GM19455 (cell line): Measurements from ENCODE around the gene ZDHHC8.

ENCODE experiments used
- ATAC-seq: cut with Tn5 transposase; IDR thresholded peaks from one replicate; pipeline ENCODE4 v1.9.1; 2021; ENCODE audit not compliant: unreplicated experiment

ZDHHC8 gene

DNA sequence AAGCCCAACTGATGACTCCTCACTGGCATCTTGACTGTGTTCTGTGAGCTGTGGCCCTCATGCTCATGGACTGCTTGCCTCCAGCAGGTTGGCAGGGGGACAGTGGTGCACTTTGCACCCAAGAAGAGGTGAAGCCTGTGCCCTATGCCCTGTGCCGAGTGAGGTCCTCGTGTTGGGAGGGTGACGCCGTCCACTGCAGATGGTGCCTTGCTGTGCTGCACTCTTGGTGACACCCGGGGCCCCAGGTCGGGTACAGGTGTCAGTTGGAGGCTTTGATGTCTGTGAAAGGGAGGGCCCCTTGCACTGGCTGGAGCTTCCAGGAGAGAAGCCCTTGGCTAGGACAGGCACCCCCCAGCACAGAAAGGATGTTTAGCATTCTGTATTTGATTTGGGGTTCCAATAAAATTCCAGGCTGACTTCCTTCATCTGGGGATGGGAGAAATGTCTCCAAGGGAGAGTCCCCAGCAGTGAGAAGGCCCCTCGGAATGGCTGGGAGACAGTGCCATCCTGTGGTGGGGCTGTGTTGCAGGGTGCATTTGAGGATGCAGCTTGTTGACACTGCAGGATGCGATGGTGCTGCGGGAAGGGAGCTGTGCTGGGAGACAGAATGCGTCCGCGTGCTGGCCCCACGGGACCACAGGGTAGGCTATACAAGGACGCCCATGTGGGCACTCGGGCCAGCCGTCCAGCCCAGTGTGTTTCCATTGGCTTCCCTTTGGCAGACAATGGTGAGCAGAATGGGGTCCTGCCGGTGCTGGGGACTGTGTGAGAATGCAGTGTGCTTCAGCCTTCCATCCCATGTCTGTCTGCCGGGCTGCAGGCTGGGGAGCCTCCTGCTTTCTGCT is 2.5 kb upstream of the ZDHHC8 start:
- no peak for ATAC-seq

DNA sequence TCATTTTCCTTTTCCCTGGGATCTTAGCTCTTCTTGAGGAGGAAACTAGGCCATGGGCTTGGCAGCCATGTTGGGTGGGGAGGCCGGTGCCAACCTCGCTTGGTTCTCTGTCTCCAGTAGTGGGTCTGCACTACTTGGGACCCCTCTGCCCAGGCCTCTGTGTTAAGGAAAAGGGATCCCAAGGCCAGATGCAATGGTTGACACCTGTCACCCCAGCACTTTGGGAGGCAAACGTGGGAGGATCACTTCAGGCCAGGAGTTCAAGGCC is 1.9 kb upstream of the ZDHHC8 start:
- no peak for ATAC-seq

DNA sequence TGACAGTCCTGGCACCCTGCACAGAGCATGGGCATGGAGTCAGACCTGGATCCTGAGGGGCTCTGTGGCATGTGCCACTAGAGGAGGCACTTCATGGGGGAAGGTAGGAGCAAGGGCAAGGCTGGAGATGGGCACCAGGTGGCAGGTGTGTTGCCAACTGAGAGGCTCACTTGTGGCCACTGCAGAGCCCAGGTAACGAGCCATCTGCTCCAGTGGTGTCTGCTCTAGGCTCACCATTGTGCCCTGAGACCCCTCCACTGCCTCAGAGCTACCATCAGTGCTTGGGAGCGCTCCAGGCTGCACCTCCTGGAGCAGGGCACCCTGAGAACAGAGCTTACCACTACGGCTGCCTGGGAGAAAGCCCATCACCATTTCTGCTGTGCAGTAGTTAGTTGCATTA is 1.3 kb upstream of the ZDHHC8 start:
- no peak for ATAC-seq

DNA sequence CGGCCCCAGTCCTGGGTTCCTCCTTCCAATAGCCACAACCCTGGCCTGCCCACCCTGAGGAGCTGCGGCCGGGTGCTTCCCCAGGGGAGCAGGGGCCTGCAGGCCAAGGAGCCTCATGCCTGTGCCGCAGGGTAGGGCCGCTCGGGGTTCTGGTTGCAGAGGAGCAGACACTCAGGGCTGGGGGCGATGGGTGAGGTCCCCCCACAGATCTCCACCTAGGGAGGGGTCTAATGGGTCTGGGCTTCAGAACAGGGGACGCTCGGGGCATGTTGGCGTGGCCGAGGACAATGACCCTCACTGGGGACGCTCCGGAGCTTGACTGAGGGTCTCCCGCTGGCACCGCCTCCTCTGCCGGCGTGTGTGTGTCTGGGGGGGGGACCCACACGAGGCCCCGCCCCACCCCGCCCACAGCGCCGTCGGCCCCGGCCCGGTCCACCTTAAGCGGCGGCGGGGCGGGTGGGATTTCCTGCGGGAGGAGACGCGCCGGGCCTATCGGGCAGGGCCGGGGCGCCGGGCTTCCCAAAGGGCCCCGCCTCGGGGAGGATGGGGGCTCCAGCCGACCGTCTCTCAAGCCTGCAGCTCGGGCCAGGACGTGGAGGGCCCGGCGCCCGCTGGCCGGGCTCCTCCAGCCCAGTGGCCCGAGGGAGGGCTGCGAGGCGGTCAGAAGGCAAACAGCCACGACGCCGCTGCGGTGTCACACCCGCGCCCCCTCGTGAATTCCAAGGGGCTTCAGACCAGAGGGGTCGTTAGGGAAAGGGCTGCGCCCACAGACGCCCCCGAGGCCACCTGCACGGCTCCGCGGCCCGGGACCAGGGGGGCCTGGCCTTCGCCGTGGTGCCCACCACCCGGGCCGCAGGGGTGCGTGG is 640 bp upstream of the ZDHHC8 start:
- no peak for ATAC-seq

DNA sequence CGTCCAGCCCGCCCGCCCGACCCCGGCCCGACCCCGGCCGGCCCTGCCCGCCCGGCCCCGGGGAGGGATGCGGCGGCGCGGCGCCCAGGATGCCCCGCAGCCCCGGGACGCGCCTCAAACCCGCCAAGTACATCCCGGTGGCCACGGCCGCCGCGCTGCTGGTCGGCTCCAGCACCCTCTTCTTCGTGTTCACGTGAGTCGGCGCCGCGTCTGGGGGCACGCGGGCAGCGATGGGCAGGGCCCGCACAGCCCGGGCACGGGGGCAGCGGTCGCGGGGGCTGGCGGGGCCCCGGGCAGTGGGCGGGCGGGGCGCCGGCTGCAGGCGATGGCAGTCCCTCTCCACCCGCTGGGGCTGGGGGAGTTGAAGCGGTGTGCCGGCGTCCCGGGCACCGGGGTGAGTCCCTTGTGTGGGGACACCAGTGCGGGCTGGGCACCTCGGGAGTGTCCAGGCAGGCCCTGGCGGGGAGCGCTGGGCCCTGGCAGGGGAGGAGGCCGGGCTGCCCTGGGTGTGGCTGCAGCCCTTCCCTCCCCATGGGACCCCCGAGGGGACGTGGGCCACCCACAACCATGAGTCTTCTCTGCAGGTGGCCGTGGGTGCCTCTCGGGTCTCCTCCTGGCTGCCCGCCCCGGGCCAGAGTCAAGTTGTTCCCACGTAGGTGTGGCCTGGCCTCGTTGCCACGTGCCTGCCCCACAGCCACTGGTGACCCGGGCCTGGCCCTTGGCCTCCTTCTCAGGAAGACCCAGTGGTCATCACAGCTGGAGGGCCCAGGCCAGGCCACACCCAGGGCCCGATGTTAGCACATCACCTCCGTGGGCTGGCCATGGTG is 468 bp downstream of the ZDHHC8 start:
- ATAC-seq, result no peak

DNA sequence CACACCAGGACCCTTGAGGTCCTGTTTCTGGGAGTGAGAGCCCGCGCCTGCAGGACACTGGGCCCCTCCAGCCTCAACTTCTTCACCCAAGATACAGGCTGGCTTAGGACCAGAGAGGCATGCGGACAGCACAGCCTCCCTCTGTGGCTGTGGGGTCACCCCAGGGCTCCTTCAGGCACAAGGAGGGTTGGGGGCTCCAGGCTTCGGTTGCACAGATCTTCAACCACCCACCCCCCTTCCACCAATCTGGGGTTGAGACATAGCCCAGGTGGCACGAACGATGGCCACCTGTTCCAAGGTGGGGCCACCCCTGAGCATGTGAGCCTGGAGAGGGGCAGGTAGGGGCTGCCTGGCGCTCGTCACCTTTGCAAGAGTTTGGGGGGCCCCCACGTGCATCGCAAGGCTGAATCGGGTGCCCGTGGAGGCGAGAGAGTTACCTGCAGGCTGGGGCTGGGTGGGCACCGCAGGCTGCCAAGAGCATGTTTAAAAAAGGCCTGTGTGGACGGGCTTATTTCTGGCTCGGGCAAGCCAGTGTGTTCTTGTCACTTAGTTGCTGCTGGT is 1.2 kb downstream of the ZDHHC8 start:
- no peak for ATAC-seq

DNA sequence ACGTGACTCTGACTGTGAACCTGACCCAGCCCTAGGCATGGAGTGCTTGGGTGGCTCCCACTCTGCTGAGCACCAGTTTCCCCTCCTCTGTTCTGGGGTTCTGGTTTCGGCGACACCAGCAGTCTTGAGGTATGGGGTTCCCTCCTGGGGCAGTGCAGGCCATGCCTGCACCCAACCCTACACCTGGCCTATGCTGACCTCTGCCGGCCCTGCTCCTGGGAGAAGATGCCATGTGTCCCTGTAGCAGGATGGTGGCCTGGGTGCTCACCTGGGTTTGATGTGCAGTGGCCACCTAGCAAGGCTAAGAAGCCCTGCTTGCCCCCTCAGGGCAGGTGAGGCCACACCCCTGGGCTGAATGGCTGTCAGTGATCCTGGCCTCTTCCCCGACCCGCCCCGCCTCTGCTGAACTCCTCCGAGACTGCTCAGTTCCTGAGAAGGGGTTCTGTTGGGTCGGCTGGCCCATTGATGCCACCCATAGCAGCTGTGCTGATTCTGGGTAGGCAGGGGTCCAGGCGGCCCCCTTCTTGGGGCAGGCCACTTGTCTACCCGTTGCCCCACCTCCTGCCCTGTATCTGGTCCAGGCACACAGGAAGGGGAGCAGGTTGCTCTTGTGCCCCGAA is 2.4 kb downstream of the ZDHHC8 start:
- ATAC-seq, result no peak

DNA sequence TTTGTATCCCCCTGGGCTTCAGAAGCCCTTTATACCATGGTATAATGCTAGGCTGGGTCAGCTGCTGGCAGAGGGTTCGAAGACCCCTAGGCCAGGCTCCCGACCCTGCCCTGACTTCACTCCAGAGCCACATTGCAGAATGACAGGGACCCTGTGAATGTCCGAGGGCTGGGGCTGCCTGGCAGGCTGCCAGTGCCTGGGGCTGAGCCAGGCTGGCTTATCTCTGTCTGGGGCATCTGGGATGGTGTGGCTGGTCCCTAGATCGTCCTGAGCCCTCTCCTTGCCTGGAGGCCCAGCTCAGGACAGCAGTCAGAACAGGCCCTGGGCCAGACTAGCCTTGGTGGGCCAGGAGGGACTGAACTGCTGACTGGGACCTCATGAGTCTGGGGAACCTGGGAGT is 3.7 kb downstream of the ZDHHC8 start:
- ATAC-seq, result no peak

DNA sequence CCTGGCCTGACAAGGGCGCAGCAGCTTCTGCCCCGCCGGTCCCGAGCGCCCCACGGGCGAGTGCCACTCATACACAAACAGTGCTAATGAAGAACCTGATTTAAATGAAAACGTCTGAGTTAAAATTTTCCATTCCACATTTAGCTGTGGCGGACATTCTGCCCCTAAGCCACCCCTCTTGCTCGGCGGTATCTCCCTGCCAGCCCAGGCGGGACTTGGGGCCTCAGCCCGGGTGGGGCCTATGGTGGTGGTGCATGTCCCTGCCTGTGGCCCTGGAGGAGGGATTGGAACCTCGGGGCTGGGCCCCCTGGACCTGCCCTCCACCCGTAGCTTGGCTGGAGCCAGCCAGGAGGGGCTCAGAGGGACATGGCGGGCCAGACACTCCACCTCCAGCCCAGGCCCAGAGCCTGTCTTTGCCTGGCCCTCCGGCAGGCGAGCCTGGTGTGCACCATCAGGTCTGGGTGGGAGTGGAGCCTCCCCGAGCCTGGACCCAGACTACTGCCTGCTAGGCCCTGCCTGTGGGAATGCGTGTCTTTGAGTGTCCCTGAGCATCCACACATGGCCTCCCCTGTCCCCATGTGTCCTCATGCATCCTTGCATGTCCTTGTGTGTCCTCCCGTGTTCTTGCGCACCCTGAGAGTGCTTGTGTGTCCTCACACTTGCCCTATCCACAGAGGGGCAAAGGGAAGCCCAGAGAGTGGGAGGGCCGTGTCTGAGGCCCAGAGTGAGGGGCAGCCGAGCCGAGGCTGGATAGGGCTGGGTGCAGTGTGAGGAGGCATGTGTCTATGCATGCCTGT is 4.4 kb downstream of the ZDHHC8 start:
- no peak for ATAC-seq

DNA sequence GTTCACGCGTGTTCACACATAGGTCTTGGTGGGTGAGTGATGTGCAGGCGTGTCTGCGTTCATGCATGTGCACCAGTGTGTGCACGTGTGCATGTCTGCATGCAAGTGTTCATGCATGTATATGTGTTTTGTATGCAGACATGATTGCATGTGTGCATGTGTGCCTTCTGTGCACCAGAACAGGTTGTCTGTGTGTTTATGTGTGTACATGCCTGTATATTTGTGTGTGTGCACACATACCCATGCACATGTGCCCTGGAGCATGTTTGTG is 4.9 kb downstream of the ZDHHC8 start:
- no peak for ATAC-seq

DNA sequence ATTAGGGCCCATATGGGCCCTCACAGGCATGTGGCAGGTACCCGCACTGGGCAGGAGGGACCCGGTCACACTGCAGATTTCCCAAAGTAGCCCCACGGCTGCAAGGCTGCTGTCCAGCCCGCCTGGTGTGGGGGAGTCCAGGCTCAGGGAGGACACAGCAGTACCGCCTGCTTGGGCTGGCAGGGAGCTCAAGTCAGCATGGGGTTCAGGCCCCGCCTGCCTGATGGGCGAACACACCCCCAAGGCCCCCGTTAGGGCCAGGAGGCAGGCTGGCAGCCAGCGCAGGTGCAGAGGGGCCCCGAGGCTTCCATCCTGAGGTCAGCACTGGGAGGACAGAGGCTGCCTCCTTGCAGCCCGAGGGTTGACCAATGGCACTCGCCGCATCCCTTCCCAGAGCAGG is 5.5 kb downstream of the ZDHHC8 start:
- ATAC-seq, result no peak

DNA sequence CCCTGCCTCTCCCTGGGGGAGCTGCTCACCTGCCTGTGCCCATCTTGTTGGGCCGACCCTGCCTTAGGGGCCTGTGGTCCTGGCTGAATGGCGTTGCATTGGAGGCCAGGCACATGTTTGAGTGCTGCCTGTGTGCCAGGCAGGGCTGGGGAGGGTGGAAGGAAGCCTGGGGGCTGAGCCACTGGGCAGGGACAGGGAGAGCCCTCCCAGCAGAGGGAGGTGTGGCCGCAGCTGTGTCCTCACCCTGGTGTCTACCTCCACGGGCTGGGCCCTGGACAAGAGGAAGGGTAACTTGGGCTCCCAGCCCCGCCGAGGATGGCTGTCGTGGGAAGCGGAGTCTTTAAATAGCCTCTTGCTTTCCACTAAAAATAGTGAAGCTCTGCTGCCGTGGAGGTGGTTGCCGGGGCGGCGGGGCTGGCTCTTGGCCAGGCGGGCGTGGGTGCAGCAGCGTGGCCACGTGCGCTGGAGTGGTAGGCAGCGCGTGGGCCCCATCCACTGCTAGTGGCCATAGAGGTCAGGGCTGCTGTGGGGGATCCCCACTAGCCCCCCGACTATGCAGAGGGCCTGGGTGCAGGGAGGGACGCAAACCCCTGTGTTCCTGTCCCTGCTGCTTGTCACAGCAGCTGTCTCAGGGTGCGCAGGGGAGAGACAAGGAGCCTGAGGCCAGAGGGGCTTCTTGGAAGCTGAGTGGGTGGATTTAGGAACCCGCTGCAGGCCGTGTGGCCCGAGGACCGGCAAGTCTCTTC is 6.2 kb downstream of the ZDHHC8 start:
- ATAC-seq, result no peak

DNA sequence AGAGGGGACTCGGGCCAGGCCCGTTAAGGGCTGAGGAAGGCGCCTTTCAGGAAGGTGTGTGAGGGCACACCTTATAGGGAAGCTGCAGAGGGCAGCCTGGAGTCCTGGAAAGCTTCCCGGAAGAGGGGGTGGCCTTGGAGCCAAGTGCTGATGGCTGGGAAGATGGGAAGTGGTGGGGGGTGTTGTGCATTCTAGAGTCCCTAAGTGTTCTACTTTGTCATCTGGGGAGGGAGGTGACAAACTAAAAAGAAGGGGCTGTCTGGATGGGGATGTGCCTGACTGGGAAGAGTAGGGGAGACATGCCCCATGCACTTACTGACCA is 6.8 kb downstream of the ZDHHC8 start:
- ATAC-seq, result no peak

DNA sequence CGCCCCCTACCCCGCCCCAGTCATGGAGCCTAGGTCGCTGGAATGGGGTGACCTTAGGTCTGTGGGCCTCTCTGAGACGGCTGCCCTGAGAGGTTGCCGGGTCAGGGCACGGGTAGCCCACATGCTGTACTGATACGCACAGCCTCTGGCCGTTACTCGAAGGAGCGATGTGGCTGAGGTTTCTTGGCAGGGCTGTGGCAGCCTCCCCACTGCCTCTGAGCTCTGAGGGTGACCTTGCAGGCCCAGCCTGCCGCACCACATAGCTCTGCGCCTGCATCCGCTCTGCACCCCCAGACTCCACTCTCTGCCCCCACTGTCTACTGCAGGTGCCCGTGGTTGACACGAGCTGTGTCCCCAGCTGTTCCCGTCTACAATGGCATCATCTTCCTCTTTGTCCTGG is 7.3 kb downstream of the ZDHHC8 start:
- ATAC-seq, result no peak

DNA sequence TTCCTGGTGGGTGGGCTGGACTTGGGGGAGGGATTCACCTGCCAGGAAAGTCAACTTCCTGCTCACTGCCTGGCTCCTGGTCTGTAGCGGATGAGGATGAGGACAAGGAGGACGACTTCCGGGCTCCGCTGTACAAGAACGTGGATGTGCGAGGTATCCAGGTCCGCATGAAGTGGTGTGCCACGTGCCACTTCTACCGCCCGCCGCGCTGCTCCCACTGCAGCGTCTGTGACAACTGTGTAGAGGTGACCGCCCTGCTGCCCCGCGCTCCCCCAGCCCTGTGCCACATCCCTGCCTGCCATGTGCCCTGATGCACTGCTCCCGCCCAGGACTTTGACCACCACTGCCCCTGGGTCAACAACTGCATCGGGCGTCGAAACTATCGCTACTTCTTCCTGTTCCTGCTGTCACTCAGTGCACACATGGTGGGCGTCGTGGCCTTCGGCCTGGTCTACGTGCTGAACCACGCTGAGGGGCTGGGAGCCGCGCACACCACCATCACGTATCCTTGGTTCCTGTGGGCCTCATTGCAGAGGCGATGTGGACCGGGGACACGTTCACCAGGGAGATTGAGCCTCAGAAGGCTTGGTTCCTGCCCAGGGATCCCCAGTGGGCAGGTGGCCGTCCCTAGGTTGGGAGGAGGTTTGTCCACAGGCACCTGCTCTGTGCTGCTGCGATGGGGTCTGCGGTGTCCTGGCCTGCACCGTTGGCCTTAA is 7.9 kb downstream of the ZDHHC8 start:
- ATAC-seq, result no peak

DNA sequence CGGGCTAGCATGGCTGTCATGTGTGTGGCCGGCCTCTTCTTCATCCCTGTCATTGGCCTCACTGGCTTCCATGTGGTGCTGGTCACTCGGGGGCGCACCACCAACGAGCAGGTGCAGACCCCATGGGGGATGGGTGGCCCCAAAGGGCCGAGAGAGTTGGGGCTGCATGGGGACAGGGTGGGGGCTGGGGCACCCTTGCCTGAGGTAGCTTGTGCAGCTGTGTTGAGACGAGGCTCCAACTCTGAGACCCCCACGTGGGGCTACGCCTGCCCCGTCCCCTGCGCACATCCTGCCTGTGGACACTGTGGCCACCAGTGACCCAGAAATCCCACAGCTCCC is 8.5 kb downstream of the ZDHHC8 start:
- no peak for ATAC-seq

DNA sequence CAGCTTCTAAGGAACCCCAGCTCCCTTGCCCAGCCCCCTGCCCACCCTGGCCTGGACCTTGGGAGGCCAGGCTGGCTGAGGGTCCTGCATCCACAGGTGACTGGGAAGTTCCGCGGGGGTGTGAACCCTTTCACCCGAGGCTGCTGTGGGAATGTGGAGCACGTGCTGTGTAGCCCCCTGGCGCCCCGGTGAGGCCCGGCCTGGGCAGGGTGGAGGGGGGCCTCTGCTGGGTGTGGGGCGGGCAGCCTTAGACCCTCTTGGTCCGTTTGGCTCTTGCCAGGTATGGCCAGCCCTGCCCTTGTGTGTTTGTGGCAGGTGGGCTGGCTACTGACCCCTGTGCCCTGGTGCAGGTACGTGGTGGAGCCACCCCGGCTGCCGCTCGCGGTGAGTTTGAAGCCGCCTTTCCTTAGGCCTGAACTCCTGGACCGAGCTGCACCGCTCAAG is 8.9 kb downstream of the ZDHHC8 start:
- no peak for ATAC-seq

DNA sequence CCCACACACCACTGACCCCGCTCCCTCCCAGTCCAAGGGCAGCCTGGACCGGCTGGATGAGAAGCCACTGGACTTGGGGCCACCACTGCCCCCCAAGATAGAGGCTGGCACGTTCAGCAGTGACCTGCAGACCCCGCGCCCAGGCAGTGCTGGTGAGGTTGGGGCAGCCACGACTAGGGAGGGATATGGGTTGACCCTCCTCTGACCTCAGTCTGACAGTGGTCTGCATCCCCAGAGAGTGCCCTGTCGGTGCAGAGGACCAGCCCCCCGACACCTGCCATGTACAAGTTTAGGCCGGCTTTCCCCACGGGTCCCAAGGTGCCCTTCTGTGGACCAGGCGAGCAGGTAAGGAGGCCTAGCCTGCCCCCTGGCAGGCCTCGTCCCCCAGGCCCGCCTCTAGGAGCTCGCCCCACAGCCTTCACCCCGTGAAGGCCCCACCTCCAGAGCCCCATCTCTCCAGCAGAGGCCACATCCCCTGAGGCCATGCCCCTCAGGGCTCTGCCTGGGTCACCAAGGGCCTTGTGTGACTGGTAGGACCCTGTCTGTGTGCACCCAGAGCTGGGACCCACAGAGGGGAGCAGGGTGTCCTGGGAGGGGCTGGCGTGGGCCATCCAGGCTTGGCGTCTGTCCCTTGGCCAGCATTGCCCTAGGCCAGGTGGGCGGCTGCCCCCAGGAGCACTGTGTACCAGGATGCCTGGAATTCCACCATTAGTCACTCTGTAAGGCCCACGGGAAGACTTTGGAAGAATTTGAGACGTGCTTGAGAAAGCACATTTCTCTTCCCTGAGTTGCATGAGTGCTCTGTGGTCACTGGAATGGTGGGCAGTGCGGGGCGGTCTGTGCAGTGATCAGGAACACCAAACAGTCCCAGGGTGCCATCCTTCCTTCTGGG is 9.8 kb downstream of the ZDHHC8 start:
- ATAC-seq, result no peak
